ENCODE measurements around the gene TMC1.

DNA sequence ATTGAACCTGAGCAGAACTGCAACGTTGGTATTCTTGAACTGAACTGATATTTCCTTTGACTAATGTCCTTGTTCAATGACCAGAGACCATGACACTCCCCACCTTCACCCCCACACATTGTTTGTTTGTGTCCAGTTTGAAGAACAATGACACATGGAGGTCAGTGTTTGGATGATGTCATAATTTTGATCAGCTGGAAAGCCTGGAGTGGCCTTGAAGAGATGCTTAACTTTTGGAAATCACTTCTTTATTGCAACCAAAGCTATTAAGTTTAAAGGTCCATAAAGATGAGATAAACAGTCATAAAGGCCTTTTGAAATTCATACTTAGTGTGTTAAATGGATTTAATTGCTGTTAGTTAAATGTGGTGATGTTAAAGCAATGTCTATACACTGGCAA, 92.7 kb downstream of the TMC1 start:
- TF ChIP-seq POLR2A (IDR thresholded peaks at IDR 0.05; ENCODE audit: low read depth, low read length) (no peak), TAF1 (IDR thresholded peaks at IDR 0.05; ENCODE audit: borderline replicate concordance, low read depth, low read length) (no peak)

All from GM12892 (cell line).